GM12892 (cell line): Measurements from ENCODE around the gene GK.

Experiments
- POLR2A ChIP-seq: IDR thresholded peaks from 2 replicates; pipeline ENCODE4 v1.6.1; 2011; ENCODE audit warnings: low read depth, low read length, control low read depth
- POLR2AphosphoS5 ChIP-seq: IDR thresholded peaks from 2 replicates; pipeline ENCODE4 v1.6.1; 2011; ENCODE audit warnings: low read depth, low read length, control low read depth
- TAF1 ChIP-seq: IDR thresholded peaks from 2 replicates; pipeline ENCODE4 v1.6.1; 2011; ENCODE audit warnings: low read depth, mild to moderate bottlenecking, control low read depth, low read length, borderline replicate concordance

GRCh38 chrX:30748342-30748960 lies 95.2 kb downstream of the GK start:
- no peak for TF ChIP-seq POLR2A
- TF ChIP-seq POLR2AphosphoS5 = no peak
- TF ChIP-seq TAF1 = no peak
